ENCODE results near the gene PTBP1. TPM values are rescaled to one million over a fixed set of nuclear protein-coding genes. Genes with fewer than 3 reads are reported as not detected.

The PTBP1 gene
- total RNA-seq, 2 experiments from 2014 or later = 510 to 532 TPM

GRCh38 chr19:778910-779653 is 18.2 kb upstream of the PTBP1 start:
- H3K27me3 Mint-ChIP-seq (ENCODE audit: low read depth) = no peaks in the 10 kb centered on the region
- intact Hi-C loops (cut with micrococcal nuclease) = no loop called here
- no peaks in the 10 kb centered on the region for H3K36me3 Mint-ChIP-seq (ENCODE audit: low read depth)
- DNase-seq = no peak
- H3K9me3 Mint-ChIP-seq = no peaks in the 10 kb centered on the region
- H3K4me1 Mint-ChIP-seq (ENCODE audit: low read depth) = no peaks in the 10 kb centered on the region
- no peak overlapping the region for H3K27ac Mint-ChIP-seq
- no peak overlapping the region for H3K4me3 Mint-ChIP-seq
- CTCF ChIA-PET = interaction anchor here (0.6 kb wide), 1 partner anchor 38 kb away, joined by 3 read pairs; no protein-coding TSS in a partner anchor

GRCh38 chr19:780935-781334 is 16.3 kb upstream of the PTBP1 start:
- intact Hi-C loops (cut with micrococcal nuclease) = no loop called here
- H3K9me3 Mint-ChIP-seq = no peaks in the 10 kb centered on the region
- H3K27me3 Mint-ChIP-seq (ENCODE audit: low read depth) = no peaks in the 10 kb centered on the region
- no peak overlapping the region for H3K27ac Mint-ChIP-seq
- CTCF ChIA-PET = no interaction called here
- H3K4me3 Mint-ChIP-seq = no peak overlapping the region
- H3K36me3 Mint-ChIP-seq (ENCODE audit: low read depth) = no peaks in the 10 kb centered on the region
- DNase-seq = no peak
- no peaks in the 10 kb centered on the region for H3K4me1 Mint-ChIP-seq (ENCODE audit: low read depth)

- no peaks in the 10 kb centered on the region for H3K36me3 Mint-ChIP-seq (ENCODE audit: low read depth)
- no peak overlapping the region for H3K4me3 Mint-ChIP-seq
- intact Hi-C loops (cut with micrococcal nuclease) = no loop called here
- H3K27ac Mint-ChIP-seq = no peak overlapping the region
- no peaks in the 10 kb centered on the region for H3K4me1 Mint-ChIP-seq (ENCODE audit: low read depth)
- no peak for DNase-seq
- H3K27me3 Mint-ChIP-seq (ENCODE audit: low read depth) = no peaks in the 10 kb centered on the region
- no peaks in the 10 kb centered on the region for H3K9me3 Mint-ChIP-seq
- CTCF ChIA-PET = no interaction called here
These were observed 15.5 kb upstream of the PTBP1 start for GRCh38 chr19:781800-782184.

GRCh38 chr19:782185-782877 is 14.9 kb upstream of the PTBP1 start:
- no peaks in the 10 kb centered on the region for H3K4me1 Mint-ChIP-seq (ENCODE audit: low read depth)
- no peak overlapping the region for H3K27ac Mint-ChIP-seq
- intact Hi-C loops (cut with micrococcal nuclease) = no loop called here
- DNase-seq = no peak
- no peak overlapping the region for H3K4me3 Mint-ChIP-seq
- H3K36me3 Mint-ChIP-seq (ENCODE audit: low read depth) = no peaks in the 10 kb centered on the region
- H3K27me3 Mint-ChIP-seq (ENCODE audit: low read depth) = no peaks in the 10 kb centered on the region
- CTCF ChIA-PET = no interaction called here
- H3K9me3 Mint-ChIP-seq = no peaks in the 10 kb centered on the region

GRCh38 chr19:782878-783668 is 14.2 kb upstream of the PTBP1 start:
- intact Hi-C loops (cut with micrococcal nuclease) = no loop called here
- CTCF ChIA-PET = no interaction called here
- H3K27ac Mint-ChIP-seq = no peak overlapping the region
- H3K4me1 Mint-ChIP-seq (ENCODE audit: low read depth) = no peaks in the 10 kb centered on the region
- no peak for DNase-seq
- H3K36me3 Mint-ChIP-seq (ENCODE audit: low read depth) = no peaks in the 10 kb centered on the region
- H3K27me3 Mint-ChIP-seq (ENCODE audit: low read depth) = no peaks in the 10 kb centered on the region
- H3K9me3 Mint-ChIP-seq = no peaks in the 10 kb centered on the region
- H3K4me3 Mint-ChIP-seq = no peak overlapping the region

- H3K27me3 Mint-ChIP-seq (ENCODE audit: low read depth) = no peaks in the 10 kb centered on the region
- CTCF ChIA-PET = interaction anchor here (0.6 kb wide), 1 partner anchor 94 kb away, joined by 3 read pairs; no protein-coding TSS in a partner anchor
These were observed 12.7 kb upstream of the PTBP1 start for GRCh38 chr19:784541-784940.

GRCh38 chr19:787536-787935 is 9.7 kb upstream of the PTBP1 start:
- CTCF ChIA-PET = interaction anchor here (1.2 kb wide), 1 partner anchor 17 kb away, joined by 3 read pairs; no protein-coding TSS in a partner anchor
- H3K4me1 Mint-ChIP-seq (ENCODE audit: low read depth) = peaks cover 2% of the 10 kb centered on the region
- no peak for DNase-seq
- intact Hi-C loops (cut with micrococcal nuclease) = no loop called here
- no peaks in the 10 kb centered on the region for H3K36me3 Mint-ChIP-seq (ENCODE audit: low read depth)
- H3K27ac Mint-ChIP-seq = no peak overlapping the region
- H3K27me3 Mint-ChIP-seq (ENCODE audit: low read depth) = peaks cover 3% of the 10 kb centered on the region
- H3K9me3 Mint-ChIP-seq = no peaks in the 10 kb centered on the region
- H3K4me3 Mint-ChIP-seq = no peak overlapping the region

More at GRCh38 chr19:784541-784940, 12.7 kb upstream of the PTBP1 start:
- no peaks in the 10 kb centered on the region for H3K9me3 Mint-ChIP-seq
- DNase-seq = no peak
- H3K4me3 Mint-ChIP-seq = no peak overlapping the region
- intact Hi-C loops (cut with micrococcal nuclease) = no loop called here
- H3K4me1 Mint-ChIP-seq (ENCODE audit: low read depth) = peaks cover 2% of the 10 kb centered on the region
- H3K36me3 Mint-ChIP-seq (ENCODE audit: low read depth) = no peaks in the 10 kb centered on the region
- H3K27ac Mint-ChIP-seq = no peak overlapping the region

- peaks cover 3% of the 10 kb centered on the region for H3K27me3 Mint-ChIP-seq (ENCODE audit: low read depth)
- CTCF ChIA-PET = interaction anchor here (1.2 kb wide), 1 partner anchor 18 kb away, joined by 3 read pairs; no protein-coding TSS in a partner anchor
- no peaks in the 10 kb centered on the region for H3K36me3 Mint-ChIP-seq (ENCODE audit: low read depth)
- peaks cover 2% of the 10 kb centered on the region for H3K4me1 Mint-ChIP-seq (ENCODE audit: low read depth)
- H3K4me3 Mint-ChIP-seq = no peak overlapping the region
- no peak for DNase-seq
- no peaks in the 10 kb centered on the region for H3K9me3 Mint-ChIP-seq
- intact Hi-C loops (cut with micrococcal nuclease) = no loop called here
- H3K27ac Mint-ChIP-seq = no peak overlapping the region
These were observed 8.6 kb upstream of the PTBP1 start for GRCh38 chr19:788686-788982.

GRCh38 chr19:788983-789700 is 8.1 kb upstream of the PTBP1 start:
- no peak for DNase-seq
- H3K36me3 Mint-ChIP-seq (ENCODE audit: low read depth) = no peaks in the 10 kb centered on the region
- CTCF ChIA-PET = interaction anchor here (0.6 kb wide), 1 partner anchor 20 kb away, joined by 3 read pairs; no protein-coding TSS in a partner anchor
- peaks cover 3% of the 10 kb centered on the region for H3K27me3 Mint-ChIP-seq (ENCODE audit: low read depth)
- intact Hi-C loops (cut with micrococcal nuclease) = no loop called here
- H3K4me3 Mint-ChIP-seq = no peak overlapping the region
- H3K27ac Mint-ChIP-seq = no peak overlapping the region
- H3K4me1 Mint-ChIP-seq (ENCODE audit: low read depth) = peaks cover 2% of the 10 kb centered on the region
- no peaks in the 10 kb centered on the region for H3K9me3 Mint-ChIP-seq

- DNase-seq = no peak
- intact Hi-C loops (cut with micrococcal nuclease) = no loop called here
- Mint-ChIP-seq H3K27ac (no peak overlapping the region), H3K27me3 (ENCODE audit: low read depth) (peaks cover 3% of the 10 kb centered on the region), H3K9me3 (no peaks in the 10 kb centered on the region), H3K36me3 (ENCODE audit: low read depth) (no peaks in the 10 kb centered on the region), H3K4me1 (ENCODE audit: low read depth) (peaks cover 2% of the 10 kb centered on the region), H3K4me3 (no peak overlapping the region)
- CTCF ChIA-PET = interaction anchor here (0.6 kb wide), 1 partner anchor 20 kb away, joined by 3 read pairs; no protein-coding TSS in a partner anchor
These were observed 7.6 kb upstream of the PTBP1 start for GRCh38 chr19:789701-790060.

GRCh38 chr19:791007-791566 is 6.2 kb upstream of the PTBP1 start:
- DNase-seq = no peak
- CTCF ChIA-PET = no interaction called here

More at GRCh38 chr19:791007-791566, 6.2 kb upstream of the PTBP1 start:
- no peak overlapping the region for H3K27ac Mint-ChIP-seq
- H3K4me3 Mint-ChIP-seq = no peak overlapping the region
- peaks cover 2% of the 10 kb centered on the region for H3K4me1 Mint-ChIP-seq (ENCODE audit: low read depth)
- peaks cover 3% of the 10 kb centered on the region for H3K27me3 Mint-ChIP-seq (ENCODE audit: low read depth)
- intact Hi-C loops (cut with micrococcal nuclease) = no loop called here
- H3K9me3 Mint-ChIP-seq = no peaks in the 10 kb centered on the region
- H3K36me3 Mint-ChIP-seq (ENCODE audit: low read depth) = no peaks in the 10 kb centered on the region
